ENCODE measurements around the gene RAB33B.
"Not testable (repeated sequence)": the region's sequence is repeated elsewhere in the genome, so short reads cannot be mapped to it uniquely, and the experiment has no call there.

The RAB33B gene

GRCh38 chr4:139454111-139455045 lies at the start of gene RAB33B:
RAB33B (plus strand) TSS chr4:139454121; CDS start chr4:139454196, 75 bp downstream.
- peak in 1 of 4 experiments; percentile 27 for DNase-seq

- no peak for DNase-seq
These were observed 43.6 kb upstream of the RAB33B start for GRCh38 chr4:139410312-139410711.

- not testable (repeated sequence) for DNase-seq
These were observed 39.2 kb upstream of the RAB33B start for GRCh38 chr4:139414671-139415210.

- DNase-seq, result peak in 1 of 4 experiments; percentile 2
These were observed 37.7 kb upstream of the RAB33B start for GRCh38 chr4:139416073-139416673.

DNA sequence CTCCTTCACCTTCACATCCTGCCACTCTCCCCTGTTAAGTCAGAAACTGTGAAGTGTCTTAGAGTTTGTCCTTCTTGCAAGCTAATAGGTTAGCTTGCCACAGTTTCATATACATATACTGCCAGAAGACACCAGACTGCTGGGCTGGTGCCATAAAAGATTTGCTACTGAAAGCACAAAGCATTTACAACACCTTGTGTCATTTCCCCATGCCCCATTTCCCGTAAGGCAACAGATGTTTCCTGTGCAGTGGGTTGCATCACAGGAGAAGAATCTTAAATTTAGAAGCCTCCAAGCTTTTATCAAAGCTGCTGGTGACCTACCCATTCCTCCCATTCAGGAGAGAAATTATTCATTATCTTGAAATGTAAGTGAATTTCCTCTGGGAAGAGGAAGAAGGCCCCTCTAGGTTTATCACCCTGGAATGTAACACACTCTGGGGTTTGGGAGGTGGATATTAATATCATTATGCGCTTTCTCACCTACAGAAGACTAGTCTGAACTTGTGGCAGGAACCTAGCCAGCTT lies 34.5 kb upstream of the RAB33B start:
- DNase-seq, result no peak

GRCh38 chr4:139420652-139421051 lies 33.3 kb upstream of the RAB33B start:
- DNase-seq, result no peak

DNA sequence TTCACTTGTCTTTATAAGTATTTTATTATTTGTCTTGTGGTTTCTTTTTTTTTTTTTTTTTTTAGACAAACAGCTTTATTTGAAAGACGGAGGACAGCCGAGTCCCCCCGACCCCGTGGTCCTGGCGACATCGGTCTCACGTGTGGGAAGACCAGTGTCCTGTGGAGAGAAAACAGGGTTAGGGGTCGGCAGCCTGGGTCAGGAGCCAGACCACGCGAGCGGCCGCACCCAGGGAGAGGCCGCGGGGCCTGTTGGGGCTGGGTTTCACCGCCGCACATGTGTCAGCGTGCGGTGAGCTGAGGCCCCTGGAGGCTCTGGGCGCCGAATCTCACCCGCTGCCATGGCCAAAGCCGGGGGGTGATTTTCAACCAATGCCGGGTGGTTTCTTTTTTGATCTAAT lies 17.8 kb upstream of the RAB33B start:
- no peak for DNase-seq

DNA sequence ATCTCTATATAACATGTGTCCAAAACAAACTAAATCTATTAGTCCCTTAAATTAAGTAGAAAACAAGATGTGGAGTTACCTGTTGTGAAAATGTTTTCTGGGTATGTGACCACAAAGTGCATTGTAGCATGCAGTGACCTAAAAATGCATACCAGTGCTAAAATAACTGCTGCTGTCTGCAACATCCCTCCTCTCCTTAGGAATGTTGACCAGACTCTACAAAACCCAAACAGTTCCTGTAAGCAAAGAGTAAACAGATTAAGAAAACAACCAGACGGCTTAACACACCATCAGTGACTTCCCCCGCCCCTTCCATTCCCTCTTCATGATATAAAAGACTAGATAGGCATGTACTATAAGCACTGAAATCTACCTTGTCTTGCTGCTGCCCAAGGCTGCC lies 15.8 kb upstream of the RAB33B start:
- DNase-seq, result no peak

GRCh38 chr4:139441029-139441428 lies 12.9 kb upstream of the RAB33B start:
- no peak for DNase-seq

DNA sequence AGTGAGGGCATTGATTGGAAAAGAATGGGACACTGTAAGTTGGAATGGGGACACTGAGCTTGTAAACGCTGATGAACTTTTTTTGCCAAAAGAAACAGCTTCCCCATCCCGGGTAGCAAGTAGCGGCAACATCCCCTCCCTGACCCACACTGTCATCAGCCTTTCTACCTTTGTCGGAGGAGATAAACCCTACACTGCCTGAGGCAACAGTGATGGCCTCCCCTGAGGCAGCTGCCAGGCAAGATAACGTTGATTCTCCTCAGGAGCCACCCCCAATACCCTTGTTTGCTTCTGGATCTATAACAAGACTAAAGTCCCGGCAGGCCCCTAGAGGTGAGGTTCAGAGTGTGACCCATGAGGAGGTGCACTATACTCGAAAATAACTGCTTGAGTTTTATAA lies 10.3 kb upstream of the RAB33B start:
- no peak for DNase-seq

DNA sequence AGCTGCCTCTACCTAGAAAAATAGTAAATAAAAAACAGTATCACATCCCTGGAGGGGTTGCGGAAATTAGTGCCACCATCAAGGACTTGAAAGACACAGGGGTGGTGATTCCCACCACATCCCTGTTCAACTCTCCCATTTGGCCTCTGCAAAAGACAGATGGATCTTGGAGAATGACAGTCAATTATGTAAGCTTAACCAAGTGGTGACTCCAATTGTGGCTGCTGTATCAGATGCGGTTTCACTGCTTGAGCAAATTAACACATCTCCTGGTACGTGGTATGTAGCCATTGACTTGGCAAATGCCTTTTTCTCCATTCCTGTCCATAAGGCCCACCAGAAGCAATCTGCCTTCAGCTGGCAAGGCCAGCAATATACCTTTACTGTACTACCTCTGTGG lies 9.0 kb upstream of the RAB33B start:
- not testable (repeated sequence) for DNase-seq

DNA sequence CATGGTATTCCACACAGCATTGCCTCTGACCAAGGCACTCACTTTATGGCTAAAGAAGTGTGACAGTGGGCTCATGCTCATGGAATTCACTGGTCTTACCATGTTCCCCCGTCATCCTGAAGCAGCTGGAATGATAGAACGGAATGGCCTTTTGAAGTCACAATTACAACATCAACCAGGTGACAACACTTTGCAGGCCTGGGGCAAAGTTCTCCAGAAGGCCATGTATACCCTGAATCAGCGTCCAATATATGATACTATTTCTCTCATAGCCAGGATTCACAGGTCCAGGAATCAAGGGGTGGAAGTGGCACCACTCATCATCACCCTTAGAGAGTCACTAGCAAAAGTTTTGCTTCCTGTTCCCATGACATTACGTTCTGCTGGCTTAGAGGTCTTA lies 6.8 kb upstream of the RAB33B start:
- not testable (repeated sequence) for DNase-seq

DNA sequence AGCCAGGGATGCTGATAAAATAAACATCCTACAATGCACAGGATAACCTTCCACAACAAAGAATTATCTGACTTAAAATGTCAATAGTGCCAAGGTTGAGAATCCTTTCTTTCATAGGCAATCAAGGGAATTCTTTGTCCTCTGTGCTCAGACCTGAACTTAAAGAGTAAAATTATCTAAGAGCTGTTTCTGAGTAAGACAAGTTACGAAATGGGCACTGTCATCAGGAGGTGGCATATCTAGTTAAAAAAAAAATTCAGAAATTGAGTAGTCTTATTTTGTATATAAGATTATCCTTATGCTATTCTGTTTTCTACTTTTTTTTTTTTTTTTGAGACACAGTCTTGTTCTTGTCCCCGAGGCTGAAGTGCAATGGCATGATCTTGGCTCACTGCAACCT lies 3.3 kb upstream of the RAB33B start:
- no peak for DNase-seq

GRCh38 chr4:139451997-139452396 lies 1.9 kb upstream of the RAB33B start:
- no peak for DNase-seq

GRCh38 chr4:139453041-139453370 lies 915 bp upstream of the RAB33B start:
- DNase-seq, result peak; percentile 47 to 61 (median 54)

GRCh38 chr4:139453371-139454110 lies 380 bp upstream of the RAB33B start:
- DNase-seq, result peak; percentile 92 to 94 (median 92)

DNA sequence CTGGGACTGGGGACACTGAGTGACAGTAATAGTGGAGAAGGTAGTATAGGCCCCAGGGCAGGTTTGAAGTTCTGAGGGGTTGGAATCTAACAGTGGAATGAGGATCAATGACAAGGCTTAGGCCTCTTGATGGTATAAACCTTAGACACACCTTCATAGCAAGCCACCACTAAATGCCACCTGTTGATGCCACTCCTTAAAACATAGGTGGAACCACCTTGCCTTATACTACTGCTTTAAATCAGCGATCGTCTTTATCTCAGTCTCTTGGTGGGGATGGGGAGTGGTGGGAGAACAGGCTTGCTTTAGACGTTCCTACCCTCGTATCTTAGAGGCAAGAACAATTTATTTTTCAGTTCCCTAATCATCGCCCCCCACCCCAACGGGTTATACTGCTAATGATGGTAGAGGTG lies 1.2 kb downstream of the RAB33B start:
- no peak for DNase-seq

- DNase-seq, result no peak
These were observed 3.4 kb downstream of the RAB33B start for GRCh38 chr4:139457318-139457717.

- DNase-seq, result no peak
These were observed 4.6 kb downstream of the RAB33B start for GRCh38 chr4:139458543-139458942.

GRCh38 chr4:139458999-139459398 lies 5.1 kb downstream of the RAB33B start:
- no peak for DNase-seq

DNA sequence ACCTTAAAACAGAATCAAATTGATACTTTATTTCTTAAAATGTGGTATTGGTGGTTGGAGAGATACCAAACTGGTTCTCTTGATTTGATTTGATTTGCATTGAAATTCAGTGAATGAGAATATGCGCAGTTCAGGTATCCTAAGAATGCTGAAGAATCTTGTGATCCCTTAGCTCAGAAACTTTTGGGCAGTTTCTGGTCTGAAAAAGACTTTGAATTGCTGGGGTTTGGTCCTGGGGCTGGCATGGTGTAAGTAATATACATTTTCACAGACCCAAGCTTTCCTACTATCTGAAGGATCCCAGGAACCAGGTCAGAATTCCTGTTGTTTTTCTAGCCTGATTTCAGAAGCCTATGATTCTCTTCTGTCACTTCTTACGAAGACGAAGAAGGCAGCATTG lies 6.6 kb downstream of the RAB33B start:
- DNase-seq, result no peak

DNA sequence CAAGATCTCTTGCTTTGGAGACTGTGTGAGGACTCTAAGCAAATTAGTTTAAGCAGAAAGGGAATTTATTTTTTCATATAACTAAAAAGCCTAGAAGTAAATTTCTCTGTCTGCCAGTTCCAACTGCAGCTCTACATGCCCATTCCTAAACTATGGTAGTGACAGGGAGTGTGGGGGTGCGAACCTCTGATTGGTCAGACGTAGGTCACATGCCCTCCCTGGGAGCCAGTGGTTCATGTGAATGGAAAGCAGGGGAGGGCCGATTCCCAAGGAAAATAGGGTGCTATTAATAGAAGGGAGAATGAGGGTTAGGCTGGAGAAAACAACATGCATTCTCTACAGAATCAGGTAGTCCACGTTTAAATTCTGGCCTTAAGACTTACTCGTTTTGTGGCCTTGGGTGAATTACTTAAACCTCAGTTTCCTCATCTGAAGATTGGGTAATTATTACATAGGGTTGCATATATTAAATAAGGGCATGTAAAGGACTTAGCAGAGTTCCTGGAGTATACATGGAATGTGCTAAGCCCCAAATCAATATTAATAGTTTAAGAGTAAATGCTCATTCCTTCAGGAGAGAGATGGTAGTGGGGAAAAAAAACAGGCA lies 7.2 kb downstream of the RAB33B start:
- DNase-seq, result no peak

DNA sequence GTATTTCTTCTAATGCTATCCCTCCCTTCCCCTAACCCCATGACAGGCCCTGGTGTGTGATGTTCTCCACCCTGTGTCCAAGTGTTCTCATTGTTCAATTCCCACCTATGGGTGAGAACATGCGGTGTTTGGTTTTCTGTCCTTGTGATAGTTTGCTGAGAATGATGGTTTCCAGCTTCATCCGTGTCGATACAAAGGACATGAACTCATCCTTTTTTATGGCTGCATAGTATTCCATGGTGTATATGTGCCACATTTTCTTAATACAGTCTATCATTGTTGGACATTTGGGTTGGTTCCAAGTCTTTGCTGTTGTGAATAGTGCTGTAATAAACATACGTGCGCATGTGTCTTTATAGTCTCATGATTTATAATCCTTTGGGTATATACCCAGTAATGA lies 10.6 kb downstream of the RAB33B start:
- DNase-seq, result not testable (repeated sequence)
